Esophagus squamous epithelium (tissue), 4 donors: ENCODE measurements around the gene RPL12.

ENCODE experiments used
- POLR2A ChIP-seq, 4 donors: fragments of 450-650 bp; IDR thresholded peaks; one replicate each; pipeline ENCODE4 v1.6.1; 2017; ENCODE audit warnings: antibody characterized with exemption in 4 of 4, mild to moderate bottlenecking in 4 of 4, moderate library complexity in 3 of 4
- TF ChIP-seq, protein P1 (sequence below), 6 experiments: fragments of 450-650 bp in 4 of 6; fragments of 200-600 bp in 2 of 6; sonication (generic) in 2 of 6; IDR thresholded peaks; one replicate each; pipeline ENCODE4 v1.5.1; 2016 to 2019; ENCODE audit warnings: antibody characterized with exemption in 6 of 6, mild to moderate bottlenecking in 4 of 6, moderate library complexity in 4 of 6

DNA sequence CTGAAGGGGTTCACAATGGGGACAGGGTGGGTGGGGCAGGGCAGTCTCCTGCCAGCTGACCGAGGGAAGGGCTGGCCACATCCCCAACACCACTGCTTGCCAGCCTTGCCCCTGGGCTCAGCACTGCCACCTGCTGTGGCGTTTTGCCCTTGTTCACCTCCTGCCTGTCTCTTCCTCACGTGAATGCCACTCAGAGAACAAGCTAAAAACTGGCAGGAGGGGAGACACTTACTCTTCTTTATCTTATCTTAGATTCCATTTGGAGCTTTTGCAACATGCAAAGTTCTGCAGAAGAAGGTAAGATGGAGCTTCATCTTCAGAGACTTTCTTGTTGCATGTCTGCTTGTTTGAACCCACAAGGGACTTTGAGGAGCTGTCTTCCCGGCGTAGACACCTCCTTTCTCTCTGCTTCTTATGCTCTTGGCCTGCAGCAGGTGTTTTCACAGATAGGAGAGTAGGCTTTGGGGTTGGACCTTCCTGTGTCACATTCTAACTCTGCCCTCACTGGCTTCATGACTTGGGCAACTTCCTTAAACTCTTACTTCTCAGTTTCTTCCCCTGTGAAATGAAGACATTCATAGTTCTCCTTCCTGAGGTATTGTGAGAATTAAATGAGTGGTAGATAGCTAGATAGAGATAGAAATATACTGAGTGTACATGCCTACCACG lies 4.3 kb upstream of the RPL12 start:
- TF ChIP-seq, protein P1, sequence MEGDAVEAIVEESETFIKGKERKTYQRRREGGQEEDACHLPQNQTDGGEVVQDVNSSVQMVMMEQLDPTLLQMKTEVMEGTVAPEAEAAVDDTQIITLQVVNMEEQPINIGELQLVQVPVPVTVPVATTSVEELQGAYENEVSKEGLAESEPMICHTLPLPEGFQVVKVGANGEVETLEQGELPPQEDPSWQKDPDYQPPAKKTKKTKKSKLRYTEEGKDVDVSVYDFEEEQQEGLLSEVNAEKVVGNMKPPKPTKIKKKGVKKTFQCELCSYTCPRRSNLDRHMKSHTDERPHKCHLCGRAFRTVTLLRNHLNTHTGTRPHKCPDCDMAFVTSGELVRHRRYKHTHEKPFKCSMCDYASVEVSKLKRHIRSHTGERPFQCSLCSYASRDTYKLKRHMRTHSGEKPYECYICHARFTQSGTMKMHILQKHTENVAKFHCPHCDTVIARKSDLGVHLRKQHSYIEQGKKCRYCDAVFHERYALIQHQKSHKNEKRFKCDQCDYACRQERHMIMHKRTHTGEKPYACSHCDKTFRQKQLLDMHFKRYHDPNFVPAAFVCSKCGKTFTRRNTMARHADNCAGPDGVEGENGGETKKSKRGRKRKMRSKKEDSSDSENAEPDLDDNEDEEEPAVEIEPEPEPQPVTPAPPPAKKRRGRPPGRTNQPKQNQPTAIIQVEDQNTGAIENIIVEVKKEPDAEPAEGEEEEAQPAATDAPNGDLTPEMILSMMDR (IDR thresholded peaks at IDR 0.05), result peak in 4 of 6 experiments; percentile 20 to 55 (median 28)
- no peak for TF ChIP-seq POLR2A (IDR thresholded peaks at IDR 0.05)
